C4-2B (cell line): ENCODE measurements around the gene SLC39A11.
"Not testable (repeated sequence)": the region's sequence is repeated elsewhere in the genome, so short reads cannot be mapped to it uniquely, and the experiment has no call there.

Experiments used
- H3K27ac ChIP-seq: fragments of 450-650 bp; 2 replicates; pipeline ENCODE4 v1.5.1; 2017
- CTCF ChIP-seq: fragments of 450-650 bp; conservative IDR thresholded peaks from 2 replicates; pipeline ENCODE4 v1.5.1; 2017; ENCODE audit warnings: mild to moderate bottlenecking
- ZFX ChIP-seq: fragments of 450-650 bp; IDR thresholded peaks from 2 replicates; pipeline ENCODE4 v1.6.1; 2017

The SLC39A11 gene

DNA sequence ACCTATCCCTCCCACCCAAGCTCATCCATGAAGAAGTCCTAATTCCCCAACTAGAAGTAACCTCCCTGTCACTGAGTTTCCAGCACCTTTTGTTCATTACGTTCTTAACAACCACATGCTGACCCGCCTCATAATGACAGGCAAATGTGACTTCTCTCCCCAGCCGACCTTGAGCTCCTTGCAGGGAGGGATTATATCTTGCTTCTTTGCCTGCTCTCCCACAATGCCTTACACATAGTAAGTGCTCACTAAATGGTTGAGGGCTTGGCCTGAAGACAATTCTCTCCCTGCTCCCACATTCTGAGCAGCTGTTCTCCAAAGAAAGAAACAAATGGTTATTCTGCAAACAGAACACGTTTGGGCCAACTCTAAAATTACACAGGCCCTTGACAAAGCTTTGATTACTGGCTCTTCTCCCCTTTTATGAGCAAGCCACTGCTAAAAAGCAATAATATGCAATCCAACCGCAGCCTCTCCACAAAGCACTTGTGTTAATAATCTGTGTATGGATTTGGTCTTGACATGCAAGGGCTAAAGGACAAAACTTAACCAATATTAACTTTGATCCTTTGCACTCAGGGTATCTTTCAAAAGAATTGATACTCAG, 23.2 kb downstream of the SLC39A11 start:
- H3K27ac ChIP-seq: no peak overlapping the region
- TF ChIP-seq ZFX (no peak), CTCF (no peak)

GRCh38 chr17:73068322-73069153, 23.9 kb downstream of the SLC39A11 start:
- no peak for TF ChIP-seq CTCF
- no peak for TF ChIP-seq ZFX
- no peak overlapping the region for H3K27ac ChIP-seq

DNA sequence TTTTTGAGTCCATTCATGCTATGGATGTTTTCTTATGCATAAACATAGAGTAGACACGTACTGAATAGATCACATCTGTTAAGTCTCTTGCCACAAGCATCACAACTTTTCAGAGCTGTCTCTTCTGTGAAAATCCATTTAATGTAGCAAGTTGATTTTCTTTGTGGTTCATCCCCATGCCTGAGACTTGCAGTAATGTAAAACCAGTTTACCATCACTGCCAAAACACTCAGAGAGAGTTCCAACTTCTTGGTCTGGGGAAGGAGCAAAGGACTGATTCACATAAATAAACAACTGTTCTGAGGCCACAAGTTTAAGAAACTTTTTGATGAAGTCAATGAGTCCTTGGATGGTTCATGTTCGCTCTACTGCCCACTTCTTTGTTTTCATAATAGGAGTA, 24.8 kb downstream of the SLC39A11 start:
- H3K27ac ChIP-seq: not testable (repeated sequence)

GRCh38 chr17:73067075-73067474, 25.4 kb downstream of the SLC39A11 start:
- TF ChIP-seq ZFX (no peak), CTCF (no peak)
- H3K27ac ChIP-seq: no peak overlapping the region

- H3K27ac ChIP-seq: no peak overlapping the region
- TF ChIP-seq CTCF (no peak), ZFX (no peak)
Observed at GRCh38 chr17:73066148-73066884, 26.2 kb downstream of the SLC39A11 start.

DNA sequence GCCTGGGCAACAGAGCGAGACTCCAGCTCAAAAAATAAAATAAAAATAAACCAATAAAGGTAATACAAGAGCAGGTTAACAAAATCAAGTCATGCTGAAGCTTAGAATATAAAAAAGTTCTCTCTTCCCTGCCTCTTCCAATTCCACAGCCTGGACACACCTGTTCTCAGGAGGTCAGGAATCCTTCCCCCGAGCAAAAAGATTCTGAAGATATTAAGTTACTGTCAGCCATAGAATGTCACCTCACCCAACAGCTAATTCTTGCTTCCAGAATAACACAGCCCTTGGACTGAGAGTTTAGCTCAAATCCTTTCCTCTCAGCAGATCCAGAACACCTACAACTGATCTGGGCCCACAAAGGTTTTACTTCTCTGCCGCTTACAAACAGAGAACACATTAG, 27.1 kb downstream of the SLC39A11 start:
- no peak overlapping the region for H3K27ac ChIP-seq
- TF ChIP-seq ZFX (no peak), CTCF (no peak)

GRCh38 chr17:73064084-73064938, 28.2 kb downstream of the SLC39A11 start:
- no peak overlapping the region for H3K27ac ChIP-seq

More at GRCh38 chr17:73064084-73064938, 28.2 kb downstream of the SLC39A11 start:
- TF ChIP-seq CTCF: no peak
- no peak for TF ChIP-seq ZFX
